Ascending aorta (tissue), 2 donors: ENCODE data around the gene SIK3. TPM values are rescaled to one million over a fixed set of nuclear protein-coding genes. Genes with fewer than 3 reads are reported as not detected.

Experiments
- DNase-seq, 2 donors: peaks; one replicate each; pipeline ENCODE4 v3.0.0-alpha.2; 2019; ENCODE audit warnings: low spot score in 2 of 2
- H3K27ac ChIP-seq, 2 donors: fragments of 200-600 bp; sonication (generic); one replicate each; pipeline ENCODE4 v1.5.1; 2016 to 2017; ENCODE audit warnings: mild to moderate bottlenecking in 1 of 2
- H3K27me3 ChIP-seq: fragments of 200-600 bp; sonication (generic); one replicate; pipeline ENCODE4 v1.5.1; 2017
- H3K36me3 ChIP-seq, 2 donors: fragments of 200-600 bp; sonication (generic); one replicate each; pipeline ENCODE4 v1.5.1; 2016
- H3K4me1 ChIP-seq, 2 donors: fragments of 200-600 bp; sonication (generic); one replicate each; pipeline ENCODE4 v1.5.1; 2016 to 2017; ENCODE audit warnings: mild to moderate bottlenecking in 1 of 2
- H3K4me3 ChIP-seq, 2 donors: fragments of 200-600 bp; sonication (generic); one replicate each; pipeline ENCODE4 v1.5.1; 2016 to 2017; ENCODE audit warnings: mild to moderate bottlenecking in 1 of 2
- H3K9me3 ChIP-seq, 2 donors: fragments of 200-600 bp; sonication (generic); one replicate each; pipeline ENCODE4 v1.5.1; 2016
- CTCF ChIP-seq, 3 experiments: fragments of 200-600 bp in 2 of 3; fragments of 450-650 bp in 1 of 3; sonication (generic) in 2 of 3; IDR thresholded peaks; one replicate each; pipeline ENCODE4 v1.5.1; 2016 to 2019; ENCODE audit warnings: antibody characterized with exemption in 3 of 3, mild to moderate bottlenecking in 1 of 3, moderate library complexity in 1 of 3
- intact Hi-C: fragments of 100-400 bp; cut with DNase I; formaldehyde crosslinking; loops from one replicate; pipeline ENCODE4 v1.15.1; 2023
- total RNA-seq: library from RNA; depleted of rRNA; stranded (reverse); fragments of >200 nt; gene quantifications from one replicate; pipeline ENCODE4 v1.1.0, GENCODE V29; 2016

The SIK3 gene
- total RNA-seq, 1 donor from 2014 or later, result 22.5 TPM

GRCh38 chr11:116891746-116892145, 206.5 kb downstream of the SIK3 start:
- no peaks in the 10 kb centered on the region for H3K9me3 ChIP-seq
- H3K36me3 ChIP-seq, result peaks cover 9 to 36% of the 10 kb centered on the region in 2 donors
- no peaks in the 10 kb centered on the region for H3K27me3 ChIP-seq
- H3K4me3 ChIP-seq, result no peak overlapping the region
- no peaks in the 10 kb centered on the region for H3K4me1 ChIP-seq
- H3K27ac ChIP-seq, result no peak overlapping the region
- intact Hi-C loops, result no loop called here
- no peak for DNase-seq
- no peak for TF ChIP-seq CTCF (IDR thresholded peaks at IDR 0.05)

- no peak overlapping the region for H3K4me3 ChIP-seq
- no peak overlapping the region for H3K27ac ChIP-seq
- DNase-seq, result no peak
- no peaks in the 10 kb centered on the region for H3K27me3 ChIP-seq
- H3K9me3 ChIP-seq, result no peaks in the 10 kb centered on the region
- peaks cover under 1 to 25% of the 10 kb centered on the region in 2 donors for H3K36me3 ChIP-seq
- TF ChIP-seq CTCF (IDR thresholded peaks at IDR 0.05), result no peak
- no peaks in the 10 kb centered on the region for H3K4me1 ChIP-seq
- intact Hi-C loops, result no loop called here
Measured at GRCh38 chr11:116890607-116891006, 207.6 kb downstream of the SIK3 start.

DNA sequence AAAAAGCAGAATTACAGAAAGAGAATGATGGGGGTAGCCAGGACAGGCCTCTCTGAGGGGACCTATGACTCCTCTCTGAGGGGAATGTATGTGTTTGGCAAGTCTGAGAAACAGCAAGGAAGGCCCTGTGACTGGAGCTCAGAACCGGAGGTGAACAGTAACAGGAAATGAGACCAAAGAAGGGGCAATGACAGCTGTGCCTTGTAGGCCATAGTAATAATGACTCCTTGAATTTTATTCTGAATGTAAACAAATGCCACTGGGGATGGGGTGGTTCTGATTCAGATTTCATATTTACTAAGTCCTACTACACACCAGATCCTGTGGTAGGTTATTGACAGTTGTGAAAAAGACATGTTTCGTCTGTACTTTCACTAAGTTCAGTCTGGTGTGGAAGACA, 208.0 kb downstream of the SIK3 start:
- H3K9me3 ChIP-seq, result no peaks in the 10 kb centered on the region
- no peaks in the 10 kb centered on the region for H3K4me1 ChIP-seq
- no peak for TF ChIP-seq CTCF (IDR thresholded peaks at IDR 0.05)
- DNase-seq, result no peak
- peaks cover 0 to 23% of the 10 kb centered on the region in 2 donors for H3K36me3 ChIP-seq
- no peaks in the 10 kb centered on the region for H3K27me3 ChIP-seq
- H3K27ac ChIP-seq, result no peak overlapping the region
- intact Hi-C loops, result no loop called here
- no peak overlapping the region for H3K4me3 ChIP-seq

DNA sequence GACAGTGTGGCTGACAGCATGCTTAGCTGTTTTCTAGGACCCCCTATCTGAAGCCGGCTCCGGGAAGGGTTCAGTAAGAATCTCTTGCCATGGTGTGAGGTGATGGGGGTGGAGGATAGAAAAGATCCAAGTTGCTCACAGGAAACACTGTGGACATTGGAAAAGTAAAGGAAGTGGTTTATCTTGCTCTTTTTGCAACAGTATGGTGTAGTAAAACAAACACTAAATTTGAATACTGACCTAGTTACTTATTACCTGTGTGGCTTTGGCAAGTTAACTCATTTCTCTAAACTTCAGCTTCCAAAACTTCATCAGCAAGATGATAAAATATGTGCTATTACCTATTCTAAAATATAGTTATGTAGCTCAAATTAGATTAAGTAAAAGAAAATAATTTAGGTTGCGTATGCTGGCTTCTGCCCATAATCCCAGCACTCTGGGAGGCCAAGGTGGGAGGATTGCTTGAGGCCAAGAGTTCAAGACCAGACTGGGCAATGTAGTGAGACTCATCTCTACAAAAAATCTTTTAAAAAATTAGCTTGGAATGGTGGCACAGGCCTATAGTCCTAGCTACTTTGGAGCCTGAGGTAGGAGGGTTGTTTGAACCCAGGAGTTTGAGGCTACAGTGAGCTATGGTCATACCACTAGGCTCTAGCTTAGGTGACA, 209.2 kb downstream of the SIK3 start:
- peaks cover 0 to 23% of the 10 kb centered on the region in 2 donors for H3K36me3 ChIP-seq
- H3K27ac ChIP-seq, result no peak overlapping the region
- intact Hi-C loops, result no loop called here
- DNase-seq, result no peak
- no peak for TF ChIP-seq CTCF (IDR thresholded peaks at IDR 0.05)
- H3K4me1 ChIP-seq, result no peaks in the 10 kb centered on the region
- no peaks in the 10 kb centered on the region for H3K9me3 ChIP-seq
- no peaks in the 10 kb centered on the region for H3K27me3 ChIP-seq
- H3K4me3 ChIP-seq, result no peak overlapping the region

DNA sequence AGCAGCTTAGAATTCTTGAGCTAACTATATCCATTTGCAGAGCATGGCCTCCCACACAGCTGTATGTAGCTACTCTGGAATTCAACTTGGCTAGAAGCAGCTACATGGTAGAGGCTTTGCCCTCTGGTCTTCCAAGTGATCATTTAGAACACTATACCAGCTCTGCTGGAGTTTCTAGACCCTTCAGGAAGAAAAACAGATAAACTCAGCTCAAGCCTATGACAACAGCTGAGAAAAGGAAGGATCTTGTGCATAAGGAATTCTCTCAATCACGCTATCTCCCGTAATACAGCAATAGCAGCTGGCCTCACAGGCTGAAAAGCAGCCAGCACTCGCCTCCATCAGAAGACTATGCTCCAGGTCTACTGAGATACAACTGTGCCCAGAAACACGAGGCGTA, 210.2 kb downstream of the SIK3 start:
- no peak for TF ChIP-seq CTCF (IDR thresholded peaks at IDR 0.05)
- Histone ChIP-seq H3K9me3 (no peaks in the 10 kb centered on the region), H3K36me3 (peaks cover 0 to 14% of the 10 kb centered on the region in 2 donors), H3K4me1 (no peaks in the 10 kb centered on the region), H3K4me3 (no peak overlapping the region), H3K27ac (no peak overlapping the region), H3K27me3 (no peaks in the 10 kb centered on the region)
- DNase-seq, result no peak
- intact Hi-C loops, result no loop called here
